HG03342 (cell line): ENCODE data around the gene LRRC3C.
"Not testable (repeated sequence)": the region's sequence is repeated elsewhere in the genome, so short reads cannot be mapped to it uniquely, and the experiment has no call there.

ENCODE experiments used
- ATAC-seq: cut with Tn5 transposase; IDR thresholded peaks from one replicate; pipeline ENCODE4 v1.9.1; 2021; ENCODE audit warnings: mild to moderate bottlenecking, moderate library complexity; ENCODE audit not compliant: unreplicated experiment

LRRC3C gene

GRCh38 chr17:39946551-39947330 is 19.2 kb downstream of the LRRC3C start:
- no peak for ATAC-seq

- not testable (repeated sequence) for ATAC-seq
These were observed 20.9 kb downstream of the LRRC3C start for GRCh38 chr17:39948489-39948828.

- ATAC-seq: no peak
These were observed 21.5 kb downstream of the LRRC3C start for GRCh38 chr17:39949028-39949427.

GRCh38 chr17:39950871-39951348 is 23.4 kb downstream of the LRRC3C start:
- no peak for ATAC-seq

GRCh38 chr17:39951924-39952679 is 24.6 kb downstream of the LRRC3C start:
- no peak for ATAC-seq

GRCh38 chr17:39952680-39953470 is 25.3 kb downstream of the LRRC3C start:
- peak; percentile 69 for ATAC-seq

GRCh38 chr17:39953471-39953888 is 25.9 kb downstream of the LRRC3C start:
- no peak for ATAC-seq

GRCh38 chr17:39954876-39955275 is 27.3 kb downstream of the LRRC3C start:
- no peak for ATAC-seq

- no peak for ATAC-seq
These were observed 28.2 kb downstream of the LRRC3C start for GRCh38 chr17:39955726-39956225.

- ATAC-seq: no peak
These were observed 33.1 kb downstream of the LRRC3C start for GRCh38 chr17:39960524-39961041.

- no peak for ATAC-seq
These were observed 35.2 kb downstream of the LRRC3C start, which contains the start of gene GSDMA for GRCh38 chr17:39962642-39963220. Gene GSDMA (plus strand): TSS chr17:39963004. CDS start chr17:39965688, 2,684 bp downstream.

GRCh38 chr17:39963829-39964228 is 36.3 kb downstream of the LRRC3C start:
- no peak for ATAC-seq

GRCh38 chr17:39965017-39965699 is 37.6 kb downstream of the LRRC3C start:
- ATAC-seq: no peak

- ATAC-seq: no peak
These were observed 39.2 kb downstream of the LRRC3C start for GRCh38 chr17:39966771-39967170.

- no peak for ATAC-seq
These were observed 41.2 kb downstream of the LRRC3C start for GRCh38 chr17:39968761-39969160.

GRCh38 chr17:39969375-39969774 is 41.8 kb downstream of the LRRC3C start:
- no peak for ATAC-seq

- ATAC-seq: no peak
These were observed 42.7 kb downstream of the LRRC3C start for GRCh38 chr17:39970157-39970692.

GRCh38 chr17:39971076-39971603 is 43.6 kb downstream of the LRRC3C start:
- ATAC-seq: no peak

- ATAC-seq: no peak
These were observed 44.7 kb downstream of the LRRC3C start for GRCh38 chr17:39972271-39972670.
